ENCODE data around the gene B3GALT4. TPM values are rescaled to one million over a fixed set of nuclear protein-coding genes. Genes with fewer than 3 reads are reported as not detected.

B3GALT4 gene
- 0.56 to 1.3 TPM (median 0.87 TPM) in 5 replicates for total RNA-seq (2022; extraction: Qiagen RNA extraction)

GRCh38 chr6:33276864-33277662 lies at the start of gene B3GALT4:
TSS of gene B3GALT4 (plus strand) at chr6:33277123. CDS start at chr6:33277420, 297 bp downstream.

GRCh38 chr6:33271468-33272274 lies 5.3 kb upstream of the B3GALT4 start, which contains the start of the genes RPS18 and VPS52:
TSS of gene RPS18 (plus strand) at chr6:33272075. CDS start at chr6:33272120, 45 bp downstream.
TSS of gene VPS52 (minus strand) at chr6:33271876. CDS start at chr6:33271675, 201 bp downstream.

GRCh38 chr6:33288921-33289783 lies 12.2 kb downstream of the B3GALT4 start, which contains the start of the genes PFDN6 and WDR46:
TSS of gene PFDN6 (plus strand) at chr6:33289601. CDS start at chr6:33289857, 256 bp downstream.
TSS of gene WDR46 (minus strand) at chr6:33289239. CDS start at chr6:33289170, 69 bp downstream.

GRCh38 chr6:33298773-33299236 lies 21.9 kb downstream of the B3GALT4 start, which contains the start of gene RGL2:
TSS of gene RGL2 (minus strand) at chr6:33298942. CDS start at chr6:33298610, 332 bp downstream.

GRCh38 chr6:33313709-33314514 lies 37.0 kb downstream of the B3GALT4 start, which contains the start of gene TAPBP:
TSS of gene TAPBP (minus strand) at chr6:33314078. CDS start at chr6:33314041, 37 bp downstream.

GRCh38 chr6:33317669-33318425 lies 40.9 kb downstream of the B3GALT4 start, which contains the start of gene ZBTB22:
TSS of gene ZBTB22 (minus strand) at chr6:33317744. CDS start at chr6:33316916, 828 bp downstream.

Other genes starting within 250 kb of the B3GALT4 start
- gene HLA-DPA1, start 203.5 kb upstream of the B3GALT4 start, total RNA-seq (2022; extraction: Qiagen RNA extraction) = not detected in 5 replicates
- not detected in 5 replicates for gene HLA-DPB1, start 201.1 kb upstream of the B3GALT4 start, total RNA-seq (2022; extraction: Qiagen RNA extraction)
- 0.69 to 1.1 TPM (median 0.83 TPM) in 5 replicates for gene COL11A2, start 84.7 kb upstream of the B3GALT4 start, total RNA-seq (2022; extraction: Qiagen RNA extraction)
- gene RXRB, start 76.5 kb upstream of the B3GALT4 start, total RNA-seq (2022; extraction: Qiagen RNA extraction) = 16.8 to 21.8 TPM (median 19.3 TPM) in 5 replicates
- gene SLC39A7, start 76.3 kb upstream of the B3GALT4 start, total RNA-seq (2022; extraction: Qiagen RNA extraction) = 104 to 111 TPM (median 108 TPM) in 5 replicates
- 11.5 to 15.6 TPM (median 15.0 TPM) in 5 replicates for gene HSD17B8, start 72.5 kb upstream of the B3GALT4 start, total RNA-seq (2022; extraction: Qiagen RNA extraction)
- gene RING1, start 68.6 kb upstream of the B3GALT4 start, total RNA-seq (2022; extraction: Qiagen RNA extraction) = 19.6 to 25.9 TPM (median 24.4 TPM) in 5 replicates
- gene VPS52, start 5.2 kb upstream of the B3GALT4 start, total RNA-seq (2022; extraction: Qiagen RNA extraction) = 16.0 to 19.1 TPM (median 17.1 TPM) in 5 replicates
- 2,503 to 2,635 TPM (median 2,544 TPM) in 5 replicates for gene RPS18, start 5.0 kb upstream of the B3GALT4 start, total RNA-seq (2022; extraction: Qiagen RNA extraction)
- 48.0 to 54.9 TPM (median 53.1 TPM) in 5 replicates for gene WDR46, start 12.1 kb downstream of the B3GALT4 start, total RNA-seq (2022; extraction: Qiagen RNA extraction)
- gene PFDN6, start 12.5 kb downstream of the B3GALT4 start, total RNA-seq (2022; extraction: Qiagen RNA extraction) = 96.5 to 132 TPM (median 106 TPM) in 5 replicates
- gene RGL2, start 21.8 kb downstream of the B3GALT4 start, total RNA-seq (2022; extraction: Qiagen RNA extraction) = 11.1 to 15.1 TPM (median 13.9 TPM) in 5 replicates
- 34.5 to 39.4 TPM (median 36.1 TPM) in 5 replicates for gene TAPBP, start 37.0 kb downstream of the B3GALT4 start, total RNA-seq (2022; extraction: Qiagen RNA extraction)
- gene ZBTB22, start 40.6 kb downstream of the B3GALT4 start, total RNA-seq (2022; extraction: Qiagen RNA extraction) = 2.3 to 4.2 TPM (median 3.1 TPM) in 5 replicates
- 34.0 to 37.2 TPM (median 35.3 TPM) in 5 replicates for gene DAXX, start 45.8 kb downstream of the B3GALT4 start, total RNA-seq (2022; extraction: Qiagen RNA extraction)
- 36.9 to 44.7 TPM (median 43.5 TPM) in 5 replicates for gene KIFC1, start 114.7 kb downstream of the B3GALT4 start, total RNA-seq (2022; extraction: Qiagen RNA extraction)
- 13.8 to 18.4 TPM (median 14.6 TPM) in 5 replicates for gene PHF1, start 133.9 kb downstream of the B3GALT4 start, total RNA-seq (2022; extraction: Qiagen RNA extraction)
- 168 to 225 TPM (median 201 TPM) in 5 replicates for gene CUTA, start 141.0 kb downstream of the B3GALT4 start, total RNA-seq (2022; extraction: Qiagen RNA extraction)
- 3.2 to 9.3 TPM (median 4.4 TPM) in 5 replicates for gene SYNGAP1, start 142.9 kb downstream of the B3GALT4 start, total RNA-seq (2022; extraction: Qiagen RNA extraction)
- gene ZBTB9, start 177.5 kb downstream of the B3GALT4 start, total RNA-seq (2022; extraction: Qiagen RNA extraction) = 10.3 to 12.5 TPM (median 10.7 TPM) in 5 replicates

Data from A549 treated with Mapracorat at 1 μM for 4 hours (cell line).